Measurements from ENCODE around the gene CD7.

Gene CD7

DNA sequence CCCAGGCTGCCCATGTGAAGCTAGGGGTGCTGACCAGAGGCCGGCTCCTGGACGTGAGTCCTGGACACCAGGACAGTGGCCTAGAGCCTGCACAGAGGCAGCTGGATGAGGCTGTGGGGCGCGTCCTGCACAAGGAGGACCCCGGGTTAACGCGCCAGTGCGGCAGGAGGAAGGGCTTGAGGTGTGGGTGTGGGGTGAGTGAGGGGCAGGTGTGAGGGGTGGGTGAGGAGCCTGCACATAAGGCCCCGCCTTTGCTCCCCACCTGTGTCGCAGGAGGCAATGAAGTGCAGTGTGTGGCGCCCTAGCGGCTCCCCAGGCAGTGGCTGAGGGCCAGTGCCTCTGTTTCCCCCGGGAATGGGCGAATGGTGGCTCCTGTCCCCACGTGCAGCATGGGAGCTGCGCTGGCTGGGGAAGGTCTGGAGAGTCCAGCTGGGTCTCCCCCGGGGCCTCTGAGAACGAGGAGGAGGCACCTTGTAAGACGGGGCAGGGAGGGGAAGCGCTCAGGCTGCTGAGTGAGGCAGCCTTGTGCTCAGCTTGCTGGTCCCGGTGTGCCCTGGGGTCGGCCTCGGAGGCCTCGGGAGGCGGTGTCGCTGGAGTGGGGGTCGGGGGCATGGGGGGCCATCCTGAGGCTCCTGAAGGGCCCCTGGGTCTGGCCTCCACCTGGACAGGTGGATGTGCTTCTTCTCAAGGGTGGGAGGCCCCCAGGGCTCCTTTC, 3.2 kb downstream of the CD7 start:
- no peak for FAIRE-seq

DNA sequence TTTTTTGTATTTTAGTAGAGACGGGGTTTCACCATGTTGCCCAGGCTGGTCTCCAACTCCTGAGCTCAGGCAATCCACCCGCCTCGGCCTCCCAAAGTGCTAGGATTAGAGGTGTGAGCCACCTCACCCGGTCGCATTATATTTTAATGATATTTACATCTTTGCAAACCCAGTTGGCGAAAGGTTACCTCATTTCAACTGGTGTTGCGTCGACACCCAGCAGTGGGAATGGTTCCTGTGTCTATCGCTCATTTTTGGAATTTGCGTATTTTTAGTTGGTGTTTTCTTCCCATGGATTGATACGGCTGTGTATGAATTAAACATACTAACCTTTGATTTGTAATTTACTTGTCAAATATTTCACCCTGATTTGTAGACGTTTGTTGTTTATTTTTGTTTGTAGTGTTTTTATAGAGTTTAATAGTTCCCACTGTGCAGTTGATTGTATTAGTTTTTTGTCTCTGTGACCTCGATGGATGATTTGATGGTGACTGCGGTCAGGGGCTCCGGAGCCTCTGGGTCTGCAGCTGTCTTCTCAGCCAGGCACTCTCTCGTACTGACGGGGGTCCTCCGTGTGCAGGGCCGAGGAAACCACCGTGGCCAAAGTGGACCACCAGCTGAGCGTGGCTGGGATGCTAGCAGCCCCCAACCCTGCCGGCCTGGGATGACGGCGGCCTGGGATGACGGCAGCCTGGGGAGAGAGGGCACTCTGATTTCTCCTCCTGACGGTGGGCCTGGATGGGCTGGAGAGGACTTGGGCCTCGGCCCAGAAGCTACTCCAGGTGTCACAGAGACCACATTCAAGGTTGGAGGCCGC, 4.0 kb downstream of the CD7 start:
- no peak for FAIRE-seq

DNA sequence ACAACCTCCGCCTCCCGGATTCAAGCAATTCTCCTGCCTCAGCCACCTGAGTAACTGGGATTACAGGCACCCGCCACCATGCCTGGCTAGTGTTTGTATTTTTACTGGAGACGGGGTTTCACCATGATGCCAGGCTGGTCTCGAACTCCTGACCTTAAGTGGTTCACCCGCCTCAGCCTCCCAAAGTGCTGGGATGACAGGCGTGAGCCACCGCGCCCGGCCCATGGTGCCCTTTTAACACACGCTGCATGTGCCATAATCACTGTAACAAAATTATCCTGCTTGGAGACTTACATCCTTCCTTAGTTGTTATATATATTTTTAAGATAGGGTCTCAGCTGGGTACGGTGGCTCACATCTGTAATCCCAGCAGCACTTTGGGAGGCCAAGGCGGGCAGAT, 5.4 kb downstream of the CD7 start:
- FAIRE-seq, result no peak

DNA sequence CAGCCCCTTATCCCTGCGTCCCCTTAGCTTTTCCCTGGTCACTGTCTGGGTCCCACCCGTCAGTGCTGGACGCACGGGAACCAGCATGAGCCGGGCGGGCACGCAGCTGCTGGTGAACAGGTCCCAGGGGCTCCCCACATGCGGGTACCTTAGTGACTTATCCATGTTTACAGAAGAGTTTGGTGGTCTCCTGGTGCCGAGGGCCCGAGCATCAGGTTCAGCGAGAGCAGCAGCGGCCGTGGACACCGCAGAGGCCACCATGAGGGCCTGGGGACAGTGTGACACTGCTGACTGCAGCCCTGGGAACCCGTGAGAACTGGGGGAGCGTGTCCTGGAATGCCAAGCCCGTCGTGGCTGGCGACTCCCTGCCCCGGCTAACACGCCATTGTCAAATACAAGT, 6.5 kb downstream of the CD7 start:
- FAIRE-seq, result no peak

DNA sequence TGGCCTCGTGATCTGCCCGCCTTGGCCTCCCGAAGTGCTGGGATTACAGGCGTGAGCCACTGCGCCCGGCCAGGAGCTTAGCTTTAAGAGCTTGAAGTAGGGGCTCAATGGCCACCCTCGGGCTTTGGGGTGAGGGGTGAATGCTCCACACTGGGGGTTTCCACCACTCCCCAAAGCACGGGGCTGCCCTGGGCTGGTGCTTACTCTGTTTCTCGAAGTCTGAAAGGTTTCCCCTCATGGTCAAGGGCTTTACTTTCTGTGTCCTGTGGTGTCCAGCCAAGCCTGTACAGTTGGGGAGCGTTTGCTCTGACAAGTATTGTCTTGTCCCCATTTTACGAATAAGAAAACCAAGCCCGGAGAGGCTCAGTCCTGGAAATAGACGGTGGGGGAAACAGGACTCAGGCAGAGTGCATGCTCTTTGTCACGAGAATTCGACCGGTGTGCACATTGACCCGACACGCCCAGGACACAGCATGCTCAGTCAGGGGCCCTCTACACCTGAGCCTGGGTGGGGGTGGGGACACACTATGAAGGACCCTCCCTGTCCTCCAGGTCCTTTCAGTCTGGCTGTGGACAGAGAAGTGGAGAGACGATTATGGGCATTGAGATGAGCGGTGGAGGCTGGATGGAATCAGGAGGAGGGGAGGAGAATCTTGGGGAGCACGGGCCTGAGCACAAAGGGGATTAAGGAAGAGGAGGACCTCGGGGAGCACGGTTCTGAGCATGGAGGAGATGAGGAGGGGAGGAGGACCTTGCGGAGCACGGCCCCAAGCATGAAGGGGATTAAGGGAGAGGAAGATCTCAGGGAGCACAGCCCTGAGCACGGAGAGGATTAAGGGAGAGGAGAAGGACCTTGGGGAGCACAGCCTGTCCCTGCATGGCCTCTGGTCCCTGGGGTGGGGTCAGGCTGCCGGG, 7.5 kb downstream of the CD7 start:
- FAIRE-seq, result no peak

DNA sequence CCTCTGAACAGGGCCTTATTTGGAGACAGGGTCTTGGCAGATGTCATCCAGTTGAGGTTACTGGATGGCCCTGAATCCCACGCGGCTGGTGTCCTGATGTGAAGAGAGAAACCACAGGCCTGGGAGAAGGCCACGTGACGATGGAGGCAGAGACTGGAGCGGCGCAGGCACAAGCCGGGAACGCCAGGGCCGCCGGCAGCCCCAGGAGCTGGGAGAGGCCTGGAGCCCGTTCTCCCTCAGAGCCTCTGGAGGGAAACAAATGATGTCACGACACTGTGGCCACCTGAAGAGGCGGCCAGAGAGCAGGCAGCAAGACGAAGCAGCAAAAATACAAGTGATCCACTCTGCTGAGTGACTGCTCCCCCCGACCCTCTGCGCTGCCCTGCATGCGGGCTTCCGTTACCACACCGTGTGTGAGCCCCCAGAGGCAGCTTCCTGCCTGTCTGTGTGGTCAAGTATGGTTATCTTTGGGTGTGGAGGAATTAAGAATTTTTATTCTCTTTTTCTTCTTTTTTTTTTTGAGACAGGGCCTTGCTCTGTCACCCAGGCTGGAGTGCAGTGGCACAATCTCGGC, 11.6 kb downstream of the CD7 start:
- no peak for FAIRE-seq

DNA sequence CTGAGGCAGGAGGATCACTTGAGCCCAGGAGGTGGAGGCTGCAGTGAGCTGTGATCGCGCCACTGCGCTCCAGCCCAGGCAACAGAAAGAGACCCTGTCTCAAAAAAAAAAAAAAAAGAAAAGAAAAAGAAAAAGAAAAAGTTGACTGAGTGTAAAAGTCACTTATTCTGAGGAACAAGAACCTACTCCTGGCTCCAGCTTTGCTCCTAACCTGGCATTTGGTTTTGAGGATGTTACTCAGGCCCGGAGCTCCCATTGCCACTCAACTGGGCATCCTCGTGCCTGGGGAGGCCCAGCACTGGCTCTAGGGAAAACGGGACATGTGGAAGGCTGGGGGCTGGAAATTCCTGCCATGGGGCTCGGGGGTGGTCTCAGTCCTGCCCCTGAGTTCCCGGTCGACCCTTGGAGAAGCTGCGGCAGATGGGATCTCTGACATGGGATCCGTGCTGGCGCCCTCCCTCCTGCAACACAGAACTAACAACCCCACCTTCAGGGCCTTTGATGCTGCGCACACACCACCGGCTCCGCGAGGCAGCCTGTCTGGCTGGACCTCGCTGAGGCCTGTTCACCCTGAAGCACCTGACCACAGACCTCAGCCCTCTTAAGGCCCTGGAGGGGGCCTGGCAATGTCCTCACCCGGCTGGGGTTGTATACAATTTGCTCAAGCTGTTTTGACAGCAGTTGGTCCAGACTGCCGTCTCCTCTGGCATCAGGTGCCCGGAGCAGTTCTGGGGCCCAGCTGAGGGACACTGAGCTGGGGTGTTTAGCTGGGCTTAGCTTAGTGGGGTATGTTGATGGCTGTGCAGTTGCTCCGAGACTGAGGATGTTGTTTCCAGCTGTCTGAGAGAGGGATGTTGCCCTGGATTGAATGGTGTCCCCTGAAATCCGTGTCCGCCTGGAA, 12.3 kb downstream of the CD7 start:
- no peak for FAIRE-seq

DNA sequence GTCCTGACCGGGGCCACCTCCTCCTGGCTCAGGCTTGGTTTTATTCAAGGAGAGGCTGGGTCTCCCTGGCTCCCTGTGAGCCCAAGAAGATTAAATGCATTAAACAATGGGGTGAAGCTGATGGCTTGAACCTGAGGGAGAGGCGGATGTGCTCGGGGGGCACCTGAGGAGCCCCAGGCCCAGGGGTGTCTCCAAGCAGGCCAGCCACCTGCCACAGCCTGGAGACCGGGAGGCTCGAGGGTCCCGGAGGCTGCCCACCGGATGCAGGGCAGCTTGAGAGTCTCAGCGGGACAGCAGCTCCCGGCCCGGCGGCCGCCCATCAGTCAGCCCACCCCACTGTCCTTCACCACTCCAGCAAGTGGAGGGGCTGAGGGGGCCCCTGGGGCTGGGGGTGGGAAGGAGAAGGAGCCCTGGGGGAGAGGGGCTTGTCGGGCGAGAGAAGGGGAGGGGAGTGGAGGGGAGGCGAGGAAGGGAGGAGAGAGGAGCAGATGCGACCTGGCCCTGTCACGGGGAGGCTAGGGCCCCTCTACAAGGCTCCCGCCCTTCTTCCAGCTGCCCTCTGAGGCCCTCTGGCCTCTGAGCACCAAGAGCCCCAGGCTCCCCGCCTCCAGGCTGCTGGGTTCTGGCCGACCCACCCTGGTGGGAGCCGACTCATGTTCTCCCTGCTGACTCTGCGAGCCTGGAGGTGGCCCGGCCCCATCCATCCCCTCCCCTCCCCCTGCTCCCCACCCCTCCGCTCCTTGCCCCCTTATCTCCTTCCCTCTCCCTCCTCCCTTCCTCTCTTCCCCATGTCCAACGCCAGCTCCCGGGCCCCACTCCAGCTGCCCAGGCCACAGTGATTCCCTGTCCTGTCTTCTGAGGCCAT, 13.2 kb downstream of the CD7 start:
- FAIRE-seq, result no peak

DNA sequence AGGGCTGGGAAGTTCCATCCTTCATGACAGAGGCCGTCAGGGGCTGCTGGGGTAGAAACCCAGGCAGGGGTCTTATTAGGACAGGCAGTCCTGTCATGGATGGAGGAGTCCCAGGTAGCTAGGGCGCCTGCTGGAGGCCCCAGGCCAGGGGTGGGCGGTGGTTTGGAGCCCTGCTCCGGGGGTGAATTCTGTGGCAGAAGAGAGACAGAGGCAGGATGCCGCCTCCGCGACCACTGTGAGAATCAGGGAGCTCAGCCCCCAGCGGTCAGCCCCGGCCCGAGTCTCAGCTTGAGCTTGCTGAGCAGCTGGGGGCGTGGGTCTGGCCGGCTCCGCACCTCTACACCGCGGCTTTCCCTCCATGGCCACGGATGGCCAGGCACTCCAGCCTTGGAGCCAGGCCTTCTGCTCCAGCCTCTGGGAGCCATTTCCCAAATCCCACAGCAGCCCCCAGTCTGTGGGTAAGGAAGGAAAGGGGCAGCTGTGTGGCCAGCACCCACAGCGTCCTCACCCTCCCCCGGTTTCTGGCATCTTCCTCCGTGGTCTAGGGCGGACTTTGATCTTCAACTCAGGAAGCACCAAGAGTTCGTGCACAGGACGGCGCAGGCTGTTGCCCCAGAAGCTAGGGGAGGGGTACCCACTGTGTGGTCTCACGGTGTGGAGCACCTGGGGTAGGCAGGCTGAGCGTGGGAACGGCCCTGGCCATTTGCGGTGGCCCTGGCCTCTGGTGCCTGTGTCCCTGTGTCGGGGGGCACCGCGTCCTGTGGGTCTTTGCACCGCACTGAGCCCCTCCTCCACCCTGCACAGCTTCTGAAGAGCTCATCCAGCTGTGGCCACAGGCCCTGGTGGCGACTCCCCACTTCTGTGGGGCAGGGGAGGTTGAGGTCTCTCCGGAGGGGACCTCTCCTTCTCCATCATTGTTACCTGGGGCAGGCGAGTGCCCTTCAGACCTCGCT, 14.1 kb downstream of the CD7 start:
- FAIRE-seq, result no peak

DNA sequence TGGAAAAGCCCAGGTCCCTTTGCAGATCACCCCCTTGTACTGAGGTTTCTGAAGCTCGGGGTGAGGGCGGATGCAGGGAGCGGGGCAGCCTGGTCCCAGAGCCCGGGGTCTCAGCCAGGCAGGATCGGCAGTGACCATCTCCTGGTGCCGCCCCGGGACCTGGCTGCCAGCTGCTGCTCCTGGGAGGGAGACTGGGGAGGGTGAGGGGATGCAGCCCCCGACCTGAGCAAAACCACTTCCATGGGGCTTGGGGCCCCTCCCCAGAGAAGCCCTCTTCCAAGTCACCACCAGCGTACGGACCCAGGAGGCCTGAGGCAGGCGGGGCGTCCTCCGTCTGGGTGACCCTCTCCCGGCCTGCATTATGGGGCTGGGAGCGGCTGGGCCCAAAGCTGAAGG, 14.8 kb downstream of the CD7 start:
- FAIRE-seq, result no peak

DNA sequence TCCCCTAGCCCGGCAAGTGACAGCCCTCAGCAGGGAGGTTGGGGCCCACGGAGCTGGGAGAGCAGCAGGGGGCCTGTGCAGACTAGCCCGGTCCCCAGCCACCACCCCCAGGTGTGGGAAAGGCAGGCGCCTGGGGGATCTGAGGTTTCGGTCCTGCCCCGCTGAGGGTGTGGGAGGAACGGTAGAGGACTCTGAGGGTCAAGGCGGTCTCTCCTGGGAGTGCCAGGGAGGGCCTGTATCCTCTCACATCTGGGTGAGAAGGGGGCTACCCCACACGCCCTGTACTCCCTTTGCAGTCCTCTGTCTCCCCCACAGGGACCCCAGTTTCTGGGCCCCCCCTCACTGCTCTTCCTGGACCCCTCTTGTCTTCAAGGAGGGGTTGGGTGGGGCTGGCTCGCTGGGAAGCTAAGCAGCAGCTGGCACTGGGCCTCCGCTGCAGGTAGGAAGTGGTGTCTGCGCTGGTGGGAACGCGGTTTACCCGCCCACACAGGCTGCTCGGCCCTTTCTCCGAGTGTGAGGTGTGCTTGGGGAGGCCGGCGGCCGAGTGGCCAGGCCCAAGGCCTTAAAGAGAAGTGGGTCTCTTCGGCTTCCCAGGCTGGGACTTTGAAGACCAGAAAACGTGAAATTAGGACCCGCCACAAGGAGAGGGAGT, 15.4 kb downstream of the CD7 start:
- FAIRE-seq, result no peak

DNA sequence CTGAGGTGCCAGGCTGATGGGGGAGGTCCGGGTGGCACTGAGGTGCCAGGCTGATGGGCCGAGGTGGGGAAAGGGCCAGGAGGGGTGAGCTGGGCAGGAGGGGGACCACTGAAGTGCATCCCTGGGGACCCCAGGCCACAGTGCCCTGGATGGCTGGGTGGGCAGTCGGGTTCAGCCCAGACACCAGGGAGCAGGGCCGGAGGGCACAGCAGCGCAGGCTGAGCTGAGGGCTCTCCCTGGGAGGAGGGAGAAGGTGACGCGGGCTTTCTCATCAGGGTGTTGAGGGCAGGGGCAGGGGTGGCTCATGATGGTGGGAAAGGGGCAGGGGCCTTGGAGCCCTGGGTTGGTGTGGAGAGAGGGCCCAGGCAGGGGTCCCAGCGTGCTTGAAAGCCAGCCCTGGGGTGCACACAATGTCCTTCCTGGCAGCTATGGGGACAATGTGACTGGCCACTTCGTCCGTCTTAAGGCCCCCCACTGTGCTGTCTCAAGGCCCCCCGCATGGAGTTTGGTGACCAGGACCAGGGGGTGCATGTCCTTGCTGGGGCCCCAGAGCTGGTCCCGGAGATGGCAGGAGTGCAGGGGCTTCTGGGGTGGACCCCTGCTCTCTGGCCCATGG, 16.0 kb downstream of the CD7 start:
- FAIRE-seq, result no peak

DNA sequence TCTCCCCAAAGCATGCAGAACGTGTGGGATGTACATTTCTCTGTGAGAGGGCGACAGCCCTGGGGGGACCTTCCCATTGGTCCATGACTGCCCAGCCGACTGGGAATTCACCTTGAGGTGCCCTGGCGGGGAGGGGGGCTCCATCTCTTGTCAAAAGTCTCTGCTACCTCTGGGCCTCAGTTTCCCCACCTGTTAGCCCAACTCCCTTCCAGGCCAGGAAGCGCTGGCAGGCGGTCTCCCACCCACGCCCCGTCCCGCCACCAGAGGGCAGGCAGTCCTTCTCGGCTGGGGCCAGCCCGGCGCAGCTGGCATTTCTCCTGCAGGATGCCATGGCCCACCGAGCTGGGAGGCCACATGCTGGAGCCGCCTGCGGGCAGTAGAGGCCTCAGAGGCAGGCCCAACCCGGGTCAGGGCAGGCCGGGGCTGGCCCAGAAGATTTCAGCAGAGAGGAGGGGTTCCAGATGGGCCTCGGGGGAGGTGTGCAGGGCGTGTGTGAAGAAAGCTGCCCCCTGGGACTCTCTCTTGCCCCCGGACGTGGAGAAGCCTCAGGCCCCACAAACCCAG, 16.6 kb downstream of the CD7 start:
- no peak for FAIRE-seq

DNA sequence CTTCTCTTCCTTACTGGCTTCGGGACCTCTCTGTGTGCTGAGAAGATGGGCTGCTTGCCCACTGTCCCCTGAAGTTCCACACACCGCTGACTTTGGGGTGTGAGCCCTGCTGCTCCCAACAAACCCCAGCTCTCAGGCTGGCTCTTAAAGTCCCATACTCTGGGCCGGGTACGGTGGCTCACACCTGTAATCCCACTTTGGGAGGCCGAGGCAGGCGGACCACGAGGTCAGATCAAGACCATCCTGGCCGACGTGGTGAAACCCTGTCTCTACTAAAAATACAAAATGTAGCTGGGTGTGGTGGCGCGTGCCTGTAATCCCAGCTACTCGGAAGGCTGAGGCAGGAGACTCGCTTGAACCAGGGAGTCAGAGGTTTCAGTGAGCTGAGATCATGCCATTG, 17.2 kb downstream of the CD7 start:
- no peak for FAIRE-seq

DNA sequence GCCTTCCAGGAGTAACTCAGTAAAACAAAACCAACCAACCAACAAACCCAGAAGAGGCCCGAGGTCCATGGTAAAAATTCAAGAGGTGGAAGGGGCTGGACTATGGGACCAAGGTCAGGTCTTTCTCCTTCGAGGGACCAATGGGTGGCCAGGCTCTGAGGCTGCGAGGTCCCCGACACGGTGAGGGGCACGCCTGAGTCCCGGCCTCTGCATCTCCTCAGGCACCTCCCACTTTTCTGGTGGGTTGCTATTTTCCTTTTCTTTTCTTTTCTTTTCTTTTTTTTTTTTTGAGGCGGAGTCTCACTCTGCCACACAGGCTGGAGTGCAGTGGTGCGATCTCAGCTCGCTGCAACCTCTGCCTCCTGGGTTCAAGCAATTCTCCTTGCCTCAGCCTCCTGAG, 18.0 kb downstream of the CD7 start:
- FAIRE-seq, result no peak

DNA sequence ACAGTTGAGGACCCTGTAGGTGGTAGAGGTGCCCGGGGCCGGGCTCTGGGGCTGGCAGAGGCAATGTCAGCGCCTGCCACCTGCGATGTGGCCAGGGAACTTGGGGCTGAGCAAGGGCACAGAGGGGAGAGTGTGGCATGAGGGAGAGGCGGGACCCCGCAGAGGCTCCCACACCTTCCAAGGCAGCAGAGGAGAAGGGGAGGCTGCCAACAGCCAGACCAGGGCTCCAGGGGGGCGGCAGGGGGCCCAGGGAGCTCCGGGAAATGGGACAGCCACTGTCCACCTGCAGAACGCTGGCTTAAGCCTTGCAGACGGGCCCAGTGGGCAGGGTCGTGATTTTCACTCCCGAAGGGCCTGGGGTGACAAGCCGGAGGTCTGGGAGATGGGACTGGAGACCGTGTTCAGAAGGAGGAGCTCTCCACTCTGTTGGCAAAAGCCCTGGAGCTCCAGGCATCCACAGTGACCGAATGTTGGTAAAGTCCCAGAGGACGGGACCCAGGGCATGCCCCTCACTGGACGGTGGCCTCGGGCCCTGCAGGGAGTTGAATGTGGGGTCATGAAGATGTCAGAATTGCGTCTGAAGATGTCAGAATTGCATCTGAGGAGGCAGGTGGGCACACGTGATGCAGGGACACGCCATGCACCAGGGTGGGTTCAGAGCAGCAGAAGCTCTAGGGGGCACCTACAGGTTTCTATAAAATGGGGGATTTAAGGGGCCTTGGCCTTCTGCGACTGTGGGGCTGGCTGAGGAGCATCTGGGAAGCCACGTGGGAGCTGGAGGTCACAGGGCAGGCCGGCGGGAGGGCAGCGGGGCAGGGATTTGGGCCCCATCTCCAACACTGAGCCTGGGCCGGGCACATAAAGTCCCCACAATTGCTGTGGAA, 18.6 kb downstream of the CD7 start:
- no peak for FAIRE-seq
